Measurements from ENCODE around the gene HYLS1.

HYLS1 gene

GRCh38 chr11:125932301-125932700 lies 44.8 kb downstream of the HYLS1 start:
- peaks cover 0 to 27% (median 6%) of the 10 kb centered on the region in 5 experiments for H3K27me3 ChIP-seq (replicated peaks in 2 of 5; ENCODE audit: control insufficient read depth in 4 of 5, insufficient read depth in 5 of 5, low read length in 4 of 5)
- H3K9me3 ChIP-seq (ENCODE audit: control extremely low read depth in 1 of 5, control insufficient read depth in 4 of 5, insufficient read depth in 2 of 5, low read depth in 1 of 5, low read length in 4 of 5) = no peaks in the 10 kb centered on the region
- no peak overlapping the region for H3K27ac ChIP-seq (ENCODE audit: insufficient read depth in 1 of 2, low read depth in 1 of 2, low read length in 2 of 2, poor library complexity in 1 of 2, severe bottlenecking in 2 of 2)
- WGBS (ENCODE audit: insufficient coverage) = 70% methylated on average over 3 of the region's 9 CpGs
- no peak overlapping the region for H3K4me3 ChIP-seq (ENCODE audit: control insufficient read depth in 1 of 7, extremely low read depth in 1 of 7, insufficient read depth in 4 of 7, low read depth in 2 of 7, low read length in 6 of 7)
- POLR2A ChIA-PET = no interaction called here
- H3K4me1 ChIP-seq (ENCODE audit: control extremely low read depth in 1 of 4, control insufficient read depth in 4 of 4, insufficient read depth in 4 of 4, low read length in 3 of 4) = peaks cover 0 to 2% (median 0%) of the 10 kb centered on the region in 4 experiments
- no peaks in the 10 kb centered on the region for H3K36me3 ChIP-seq (ENCODE audit: control insufficient read depth in 4 of 4, insufficient read depth in 4 of 4, low read length in 3 of 4)
- CTCF ChIA-PET = interaction anchor here (1.5 kb wide), 1 partner anchor 9 kb away, joined by 5 read pairs; no protein-coding TSS in a partner anchor
- no peak for DNase-seq

GRCh38 chr11:125933030-125933813 lies 45.8 kb downstream of the HYLS1 start:
- Histone ChIP-seq H3K27ac (ENCODE audit: insufficient read depth in 1 of 2, low read depth in 1 of 2, low read length in 2 of 2, poor library complexity in 1 of 2, severe bottlenecking in 2 of 2) (no peak overlapping the region), H3K36me3 (ENCODE audit: control insufficient read depth in 4 of 4, insufficient read depth in 4 of 4, low read length in 3 of 4) (no peaks in the 10 kb centered on the region), H3K27me3 (replicated peaks in 2 of 5; ENCODE audit: control insufficient read depth in 4 of 5, insufficient read depth in 5 of 5, low read length in 4 of 5) (peaks cover 0 to 27% (median 4%) of the 10 kb centered on the region in 5 experiments), H3K4me3 (ENCODE audit: control insufficient read depth in 1 of 7, extremely low read depth in 1 of 7, insufficient read depth in 4 of 7, low read depth in 2 of 7, low read length in 6 of 7) (no peak overlapping the region), H3K9me3 (ENCODE audit: control extremely low read depth in 1 of 5, control insufficient read depth in 4 of 5, insufficient read depth in 2 of 5, low read depth in 1 of 5, low read length in 4 of 5) (no peaks in the 10 kb centered on the region), H3K4me1 (ENCODE audit: control extremely low read depth in 1 of 4, control insufficient read depth in 4 of 4, insufficient read depth in 4 of 4, low read length in 3 of 4) (peaks cover 0 to 2% (median 0%) of the 10 kb centered on the region in 4 experiments)
- WGBS (ENCODE audit: insufficient coverage) = 82% methylated on average over 11 of the region's 12 CpGs
- ChIA-PET POLR2A (no interaction called here), CTCF (no interaction called here)
- DNase-seq = no peak

GRCh38 chr11:125934473-125934872 lies 47.0 kb downstream of the HYLS1 start:
- Histone ChIP-seq H3K27me3 (replicated peaks in 2 of 5; ENCODE audit: control insufficient read depth in 4 of 5, insufficient read depth in 5 of 5, low read length in 4 of 5) (peaks cover 0 to 24% (median 2%) of the 10 kb centered on the region in 5 experiments), H3K9me3 (ENCODE audit: control extremely low read depth in 1 of 5, control insufficient read depth in 4 of 5, insufficient read depth in 2 of 5, low read depth in 1 of 5, low read length in 4 of 5) (no peaks in the 10 kb centered on the region), H3K27ac (ENCODE audit: insufficient read depth in 1 of 2, low read depth in 1 of 2, low read length in 2 of 2, poor library complexity in 1 of 2, severe bottlenecking in 2 of 2) (no peak overlapping the region), H3K4me3 (ENCODE audit: control insufficient read depth in 1 of 7, extremely low read depth in 1 of 7, insufficient read depth in 4 of 7, low read depth in 2 of 7, low read length in 6 of 7) (no peak overlapping the region), H3K36me3 (ENCODE audit: control insufficient read depth in 4 of 4, insufficient read depth in 4 of 4, low read length in 3 of 4) (no peaks in the 10 kb centered on the region), H3K4me1 (ENCODE audit: control extremely low read depth in 1 of 4, control insufficient read depth in 4 of 4, insufficient read depth in 4 of 4, low read length in 3 of 4) (peaks cover 0 to 3% (median 0%) of the 10 kb centered on the region in 4 experiments)
- 97% methylated on average over 7 of the region's 8 CpGs for WGBS (ENCODE audit: insufficient coverage)
- ChIA-PET CTCF (interaction anchor here (2.0 kb wide), 1 partner anchor 259 kb away, joined by 5 read pairs; no protein-coding TSS in a partner anchor), POLR2A (no interaction called here)
- no peak for DNase-seq

- POLR2A ChIA-PET = no interaction called here
- Histone ChIP-seq H3K36me3 (ENCODE audit: control insufficient read depth in 4 of 4, insufficient read depth in 4 of 4, low read length in 3 of 4) (no peaks in the 10 kb centered on the region), H3K9me3 (ENCODE audit: control extremely low read depth in 1 of 5, control insufficient read depth in 4 of 5, insufficient read depth in 2 of 5, low read depth in 1 of 5, low read length in 4 of 5) (no peaks in the 10 kb centered on the region), H3K4me3 (ENCODE audit: control insufficient read depth in 1 of 7, extremely low read depth in 1 of 7, insufficient read depth in 4 of 7, low read depth in 2 of 7, low read length in 6 of 7) (no peak overlapping the region), H3K27ac (ENCODE audit: insufficient read depth in 1 of 2, low read depth in 1 of 2, low read length in 2 of 2, poor library complexity in 1 of 2, severe bottlenecking in 2 of 2) (no peak overlapping the region), H3K27me3 (replicated peaks in 2 of 5; ENCODE audit: control insufficient read depth in 4 of 5, insufficient read depth in 5 of 5, low read length in 4 of 5) (peaks cover 0 to 18% (median 0%) of the 10 kb centered on the region in 5 experiments), H3K4me1 (ENCODE audit: control extremely low read depth in 1 of 4, control insufficient read depth in 4 of 4, insufficient read depth in 4 of 4, low read length in 3 of 4) (peaks cover 0 to 2% (median 0%) of the 10 kb centered on the region in 4 experiments)
- 100% methylated on average over 2 of the region's 2 CpGs for WGBS (ENCODE audit: insufficient coverage)
- CTCF ChIA-PET = interaction anchor here (2.0 kb wide), 1 partner anchor 258 kb away, joined by 5 read pairs; no protein-coding TSS in a partner anchor
- DNase-seq = no peak
Measured at GRCh38 chr11:125935056-125935455, 47.6 kb downstream of the HYLS1 start.

- 92% methylated on average over 9 of the region's 12 CpGs for WGBS (ENCODE audit: insufficient coverage)
- ChIA-PET POLR2A (no interaction called here), CTCF (interaction anchor here (2.0 kb wide), 1 partner anchor 258 kb away, joined by 5 read pairs; no protein-coding TSS in a partner anchor)
- peaks cover 0 to 2% (median 0%) of the 10 kb centered on the region in 4 experiments for H3K4me1 ChIP-seq (ENCODE audit: control extremely low read depth in 1 of 4, control insufficient read depth in 4 of 4, insufficient read depth in 4 of 4, low read length in 3 of 4)
- DNase-seq = no peak
- H3K27me3 ChIP-seq (replicated peaks in 2 of 5; ENCODE audit: control insufficient read depth in 4 of 5, insufficient read depth in 5 of 5, low read length in 4 of 5) = peaks cover 0 to 18% (median 0%) of the 10 kb centered on the region in 5 experiments
- no peak overlapping the region for H3K27ac ChIP-seq (ENCODE audit: insufficient read depth in 1 of 2, low read depth in 1 of 2, low read length in 2 of 2, poor library complexity in 1 of 2, severe bottlenecking in 2 of 2)
- no peak overlapping the region for H3K4me3 ChIP-seq (ENCODE audit: control insufficient read depth in 1 of 7, extremely low read depth in 1 of 7, insufficient read depth in 4 of 7, low read depth in 2 of 7, low read length in 6 of 7)
- no peaks in the 10 kb centered on the region for H3K9me3 ChIP-seq (ENCODE audit: control extremely low read depth in 1 of 5, control insufficient read depth in 4 of 5, insufficient read depth in 2 of 5, low read depth in 1 of 5, low read length in 4 of 5)
- H3K36me3 ChIP-seq (ENCODE audit: control insufficient read depth in 4 of 4, insufficient read depth in 4 of 4, low read length in 3 of 4) = no peaks in the 10 kb centered on the region
Measured at GRCh38 chr11:125935618-125936199, 48.2 kb downstream of the HYLS1 start.

GRCh38 chr11:125938418-125938817 lies 51.0 kb downstream of the HYLS1 start:
- CTCF ChIA-PET = interaction anchor here (2.7 kb wide), 1 partner anchor 255 kb away, joined by 17 read pairs; no protein-coding TSS in a partner anchor

GRCh38 chr11:125939081-125939521 lies 51.6 kb downstream of the HYLS1 start:
- no peaks in the 10 kb centered on the region for H3K36me3 ChIP-seq (ENCODE audit: control insufficient read depth in 4 of 4, insufficient read depth in 4 of 4, low read length in 3 of 4)
- 95% methylated on average over 2 of the region's 4 CpGs for WGBS (ENCODE audit: insufficient coverage)
- CTCF ChIA-PET = interaction anchor here (2.7 kb wide), 1 partner anchor 254 kb away, joined by 17 read pairs; no protein-coding TSS in a partner anchor

More at GRCh38 chr11:125938418-125938817, 51.0 kb downstream of the HYLS1 start:
- POLR2A ChIA-PET = no interaction called here
- H3K9me3 ChIP-seq (ENCODE audit: control extremely low read depth in 1 of 5, control insufficient read depth in 4 of 5, insufficient read depth in 2 of 5, low read depth in 1 of 5, low read length in 4 of 5) = no peaks in the 10 kb centered on the region
- no peak for DNase-seq
- 94% methylated on average over 5 of the region's 5 CpGs for WGBS (ENCODE audit: insufficient coverage)
- peaks cover 0 to 3% (median 0%) of the 10 kb centered on the region in 5 experiments for H3K27me3 ChIP-seq (replicated peaks in 2 of 5; ENCODE audit: control insufficient read depth in 4 of 5, insufficient read depth in 5 of 5, low read length in 4 of 5)
- H3K4me1 ChIP-seq (ENCODE audit: control extremely low read depth in 1 of 4, control insufficient read depth in 4 of 4, insufficient read depth in 4 of 4, low read length in 3 of 4) = peaks cover 0 to 2% (median 0%) of the 10 kb centered on the region in 4 experiments
- H3K27ac ChIP-seq (ENCODE audit: insufficient read depth in 1 of 2, low read depth in 1 of 2, low read length in 2 of 2, poor library complexity in 1 of 2, severe bottlenecking in 2 of 2) = no peak overlapping the region
- no peak overlapping the region for H3K4me3 ChIP-seq (ENCODE audit: control insufficient read depth in 1 of 7, extremely low read depth in 1 of 7, insufficient read depth in 4 of 7, low read depth in 2 of 7, low read length in 6 of 7)
- no peaks in the 10 kb centered on the region for H3K36me3 ChIP-seq (ENCODE audit: control insufficient read depth in 4 of 4, insufficient read depth in 4 of 4, low read length in 3 of 4)

More at GRCh38 chr11:125939081-125939521, 51.6 kb downstream of the HYLS1 start:
- H3K4me1 ChIP-seq (ENCODE audit: control extremely low read depth in 1 of 4, control insufficient read depth in 4 of 4, insufficient read depth in 4 of 4, low read length in 3 of 4) = peaks cover 0 to 2% (median 0%) of the 10 kb centered on the region in 4 experiments
- H3K27ac ChIP-seq (ENCODE audit: insufficient read depth in 1 of 2, low read depth in 1 of 2, low read length in 2 of 2, poor library complexity in 1 of 2, severe bottlenecking in 2 of 2) = no peak overlapping the region
- no peak overlapping the region for H3K4me3 ChIP-seq (ENCODE audit: control insufficient read depth in 1 of 7, extremely low read depth in 1 of 7, insufficient read depth in 4 of 7, low read depth in 2 of 7, low read length in 6 of 7)
- peaks cover 0 to 7% (median under 1%) of the 10 kb centered on the region in 5 experiments for H3K27me3 ChIP-seq (replicated peaks in 2 of 5; ENCODE audit: control insufficient read depth in 4 of 5, insufficient read depth in 5 of 5, low read length in 4 of 5)
- H3K9me3 ChIP-seq (ENCODE audit: control extremely low read depth in 1 of 5, control insufficient read depth in 4 of 5, insufficient read depth in 2 of 5, low read depth in 1 of 5, low read length in 4 of 5) = no peaks in the 10 kb centered on the region
- POLR2A ChIA-PET = no interaction called here
- DNase-seq = no peak

Measured in common myeloid progenitor, CD34-positive (primary cell).